ENCODE measurements around the gene RGS18.
"Not testable (repeated sequence)": the region's sequence is repeated elsewhere in the genome, so short reads cannot be mapped to it uniquely, and the experiment has no call there.

RGS18 gene, protein sequence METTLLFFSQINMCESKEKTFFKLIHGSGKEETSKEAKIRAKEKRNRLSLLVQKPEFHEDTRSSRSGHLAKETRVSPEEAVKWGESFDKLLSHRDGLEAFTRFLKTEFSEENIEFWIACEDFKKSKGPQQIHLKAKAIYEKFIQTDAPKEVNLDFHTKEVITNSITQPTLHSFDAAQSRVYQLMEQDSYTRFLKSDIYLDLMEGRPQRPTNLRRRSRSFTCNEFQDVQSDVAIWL

DNA sequence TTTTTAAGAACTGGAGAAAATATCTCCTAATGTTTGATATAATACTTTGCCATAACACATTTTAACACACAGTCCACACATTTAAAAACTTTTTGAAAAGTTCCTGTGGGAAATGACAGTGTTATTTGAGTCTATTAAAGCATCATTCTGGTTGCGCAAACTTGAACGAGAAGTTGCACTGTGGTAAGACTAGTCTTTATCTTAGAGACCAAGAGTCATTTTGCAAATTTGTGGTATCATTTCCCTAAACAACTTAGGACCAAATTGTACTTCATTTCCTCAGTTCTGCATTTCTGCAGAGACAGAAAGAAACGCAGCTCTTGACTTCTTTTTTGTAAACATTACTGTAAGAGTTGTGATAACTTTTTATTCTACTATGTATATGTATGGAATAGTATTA, at the start of gene RGS18:
TSS of gene RGS18 (plus strand) at position 282 of the 400 bp plus-strand sequence. CDS start 176 bp downstream, outside the sequence.
- no peak for DNase-seq

DNA sequence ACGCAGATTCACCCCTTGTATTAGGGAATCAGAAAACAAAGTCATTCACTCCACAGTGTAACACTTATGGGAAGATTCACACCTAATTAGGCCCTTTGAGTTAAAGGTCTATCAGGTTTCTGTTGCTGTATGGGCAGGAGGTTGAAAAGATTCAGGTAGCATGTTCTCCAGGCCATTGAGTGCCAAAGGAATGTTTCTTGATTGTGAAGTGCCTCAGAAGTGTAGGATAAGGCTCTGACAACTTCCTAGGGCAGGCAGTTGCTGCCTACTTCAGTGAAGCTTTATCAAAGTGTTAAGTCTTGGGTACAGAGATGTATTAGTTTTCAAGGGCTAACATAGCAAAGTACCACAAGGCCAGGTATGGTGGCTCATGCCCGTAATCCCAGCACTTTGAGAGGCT, 48.7 kb upstream of the RGS18 start:
- no peak for DNase-seq

DNA sequence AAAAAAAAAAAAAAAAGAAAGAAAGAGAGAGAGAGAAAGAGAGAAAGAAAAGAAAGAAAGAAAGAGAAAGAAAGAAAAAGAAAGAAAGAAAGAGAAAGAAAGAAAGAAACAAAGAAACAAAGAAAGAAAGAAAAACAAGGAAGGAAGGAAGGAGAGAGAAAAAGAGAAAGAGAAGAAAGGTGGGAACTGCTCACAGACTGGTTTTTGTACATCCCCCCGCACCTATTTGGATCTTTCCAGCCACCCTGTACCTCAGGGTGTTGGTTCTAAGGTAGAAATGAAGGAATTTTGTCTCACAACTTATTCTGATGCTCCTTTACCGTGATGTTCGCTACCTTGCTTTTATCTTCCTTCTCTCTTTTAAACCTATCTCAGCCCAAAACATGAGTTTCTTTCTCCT, 43.3 kb upstream of the RGS18 start:
- no peak for DNase-seq

DNA sequence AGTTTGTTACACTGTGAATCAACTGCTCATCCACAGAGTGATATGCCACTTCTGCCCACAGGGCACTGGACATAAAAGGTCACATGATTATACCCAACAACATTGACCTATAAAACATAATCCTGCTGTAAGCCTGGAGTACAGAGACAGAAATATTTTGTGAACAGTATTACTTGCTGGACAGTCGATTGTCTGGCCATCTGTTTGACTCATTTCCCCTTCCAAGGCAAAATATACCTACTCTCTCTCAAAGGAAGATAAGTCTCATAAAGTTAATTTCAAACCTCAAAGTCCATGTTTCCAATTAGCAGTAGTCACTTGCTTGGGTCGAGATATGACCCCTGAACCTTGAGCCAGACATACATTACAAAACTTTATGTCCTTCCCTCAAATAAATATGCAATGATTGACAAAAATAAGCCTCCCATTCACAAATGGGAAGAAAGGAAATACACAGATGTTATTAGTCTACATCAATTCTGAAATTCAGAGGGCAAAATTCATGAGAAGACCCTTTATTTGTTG, 39.3 kb upstream of the RGS18 start:
- no peak for DNase-seq

DNA sequence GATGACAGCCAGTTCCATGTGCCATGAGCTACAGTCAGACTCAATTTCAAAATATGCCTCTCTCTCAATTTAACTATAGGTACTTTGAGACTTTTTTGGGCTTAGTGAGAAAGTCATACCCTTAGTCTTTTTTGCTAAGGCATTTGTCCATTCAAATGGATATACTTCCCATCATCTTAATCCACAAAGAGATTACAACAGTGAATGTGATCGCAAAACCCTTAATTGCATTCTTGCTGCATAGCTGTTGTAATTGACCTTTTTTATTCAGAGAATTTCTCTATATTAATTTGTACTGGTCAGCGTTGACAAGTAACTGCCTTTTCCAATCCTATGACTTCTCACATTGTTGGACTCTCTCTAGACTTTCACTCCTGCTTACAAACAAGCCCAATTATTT, 38.6 kb upstream of the RGS18 start:
- DNase-seq = no peak

DNA sequence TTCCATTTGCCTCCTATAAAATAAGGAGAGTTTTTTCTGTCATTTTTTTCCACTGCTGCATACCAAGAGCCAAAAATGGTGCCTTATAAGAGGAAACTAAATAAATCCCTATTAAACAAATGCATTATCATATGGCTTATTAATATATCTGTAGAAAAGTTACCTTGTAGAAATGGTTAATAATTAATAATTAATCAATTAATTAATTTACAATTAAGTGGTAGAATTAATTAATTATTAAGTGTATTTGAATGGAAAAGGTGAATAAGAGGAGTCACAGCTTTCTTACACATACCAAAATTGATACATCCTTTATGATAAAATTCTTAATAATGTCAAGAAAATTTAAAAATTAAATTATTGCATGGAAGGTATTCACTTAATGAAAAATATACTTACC, 35.6 kb upstream of the RGS18 start:
- no peak for DNase-seq

DNA sequence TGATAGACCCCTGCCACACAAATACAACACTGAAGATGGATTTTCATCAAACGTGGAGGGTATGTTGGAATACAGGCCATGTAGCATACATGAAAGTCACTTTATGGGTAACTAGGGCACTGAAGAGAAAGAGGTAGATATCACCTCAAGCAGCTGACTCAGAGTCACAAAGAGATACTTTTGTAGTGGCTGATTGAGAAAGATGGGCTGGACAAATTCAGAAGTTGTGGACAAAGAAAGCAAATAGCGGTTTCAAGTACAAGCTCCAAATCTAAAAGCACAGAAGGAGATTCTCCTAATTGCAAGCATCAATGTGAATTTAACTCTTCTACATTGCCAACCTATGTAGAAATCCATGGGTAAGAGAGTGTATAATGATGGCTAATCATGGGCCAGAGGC, 35.0 kb upstream of the RGS18 start:
- DNase-seq = no peak

DNA sequence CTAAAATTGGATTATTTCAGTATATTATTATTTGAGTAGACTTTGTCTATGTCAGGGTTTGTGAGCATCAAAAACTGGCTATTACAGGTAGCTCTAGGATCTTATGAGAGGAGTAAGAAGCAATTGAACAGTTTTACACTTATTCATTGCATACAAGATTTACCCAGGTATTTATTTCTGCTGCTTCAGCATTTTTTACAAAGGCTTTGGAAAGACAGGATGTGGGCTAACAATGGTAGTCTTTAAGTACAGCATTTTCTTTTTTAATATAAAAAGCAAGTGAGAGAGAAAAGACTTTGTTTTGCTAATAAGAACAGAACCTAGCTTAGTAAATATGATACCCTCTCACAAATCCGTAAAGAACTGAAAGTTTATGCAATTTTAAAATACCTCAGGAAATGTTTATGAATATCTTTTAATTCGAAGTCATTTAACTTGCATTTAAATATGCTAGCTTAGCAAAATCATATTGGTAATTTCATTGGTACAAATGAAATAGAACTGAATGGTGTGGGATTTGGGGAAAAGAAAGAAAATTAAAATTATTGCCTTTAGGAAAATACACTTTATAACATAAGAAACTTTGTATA, 32.1 kb upstream of the RGS18 start:
- no peak for DNase-seq

DNA sequence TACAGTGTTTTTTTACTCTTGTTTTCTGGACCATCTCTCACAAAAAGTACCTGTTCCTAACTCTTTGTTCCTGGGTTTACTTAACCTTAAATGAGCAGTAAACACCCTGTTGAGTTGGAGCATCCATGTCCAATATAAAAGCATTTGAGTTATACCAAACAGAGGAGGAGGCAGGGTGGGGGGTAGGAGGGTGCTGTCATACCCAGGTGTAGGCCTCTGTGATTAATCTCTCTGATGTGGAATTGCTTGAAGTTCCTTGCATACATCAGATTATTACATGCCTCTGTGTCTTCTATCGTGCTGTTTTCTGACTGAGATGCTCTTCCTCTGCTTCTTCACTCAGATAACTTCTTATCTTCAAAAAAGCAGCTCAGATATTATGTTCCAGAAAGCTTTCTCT, 28.1 kb upstream of the RGS18 start:
- DNase-seq = no peak

DNA sequence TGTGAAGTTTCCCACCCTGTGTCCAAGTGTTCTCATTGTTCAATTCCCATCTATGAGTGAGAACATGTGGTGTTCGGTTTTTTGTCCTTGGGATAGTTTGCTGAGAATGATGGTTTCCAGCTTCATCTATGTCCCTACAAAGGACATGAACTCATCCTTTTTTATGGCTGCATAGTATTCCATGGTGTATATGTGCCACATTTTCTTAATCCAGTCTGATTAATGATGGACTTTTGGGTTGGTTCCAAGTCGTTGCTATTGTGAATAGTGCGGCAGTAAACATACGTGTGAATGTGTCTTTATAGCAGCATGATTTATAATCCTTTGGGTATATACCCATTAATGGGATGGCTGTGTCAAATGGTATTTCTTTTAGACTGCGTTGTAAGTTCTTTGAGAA, 27.4 kb upstream of the RGS18 start:
- DNase-seq = not testable (repeated sequence)

DNA sequence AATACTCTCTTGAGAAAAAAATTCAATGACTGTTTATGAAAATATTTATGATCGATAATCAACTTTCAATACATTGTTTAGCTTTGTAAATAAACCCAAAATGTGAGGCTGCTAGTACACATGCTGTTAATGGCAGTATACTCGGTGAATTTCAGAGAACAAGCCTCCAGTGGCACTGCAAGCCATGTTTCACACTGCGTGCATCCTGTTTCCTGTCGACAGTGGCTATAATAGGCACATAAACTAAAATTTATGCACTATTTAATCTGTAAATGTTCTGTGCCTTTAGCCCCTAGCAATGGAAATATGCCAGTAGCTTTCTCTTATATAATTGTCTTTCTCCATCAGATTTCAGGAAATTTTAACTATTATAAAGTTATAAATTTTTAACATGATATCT, 26.3 kb upstream of the RGS18 start:
- DNase-seq = no peak

DNA sequence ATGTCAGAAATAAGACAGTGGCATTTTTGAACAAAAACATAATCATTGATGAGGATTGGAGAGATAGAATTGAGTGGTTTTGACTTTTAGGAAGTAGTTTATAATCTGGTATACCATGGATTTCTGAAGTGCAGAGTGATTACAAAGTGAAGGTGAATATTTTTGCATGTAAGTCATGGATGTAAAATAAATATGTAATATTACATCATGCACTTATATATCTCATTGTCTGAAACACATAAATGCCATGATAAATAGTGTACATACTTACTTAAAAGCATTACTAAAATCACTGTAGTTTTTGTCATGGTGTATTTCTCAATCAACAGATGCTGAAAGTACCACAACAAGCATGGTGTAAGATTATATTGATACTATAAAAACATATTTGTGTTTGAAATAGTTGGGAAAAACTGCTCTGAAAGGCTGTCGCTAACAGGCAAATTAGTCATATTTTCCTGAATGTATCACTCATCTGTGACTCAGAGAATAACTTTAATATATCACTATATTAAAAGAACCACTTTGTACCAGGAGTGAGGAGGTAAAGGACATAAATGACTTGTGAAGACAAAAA, 24.8 kb upstream of the RGS18 start:
- DNase-seq = no peak

DNA sequence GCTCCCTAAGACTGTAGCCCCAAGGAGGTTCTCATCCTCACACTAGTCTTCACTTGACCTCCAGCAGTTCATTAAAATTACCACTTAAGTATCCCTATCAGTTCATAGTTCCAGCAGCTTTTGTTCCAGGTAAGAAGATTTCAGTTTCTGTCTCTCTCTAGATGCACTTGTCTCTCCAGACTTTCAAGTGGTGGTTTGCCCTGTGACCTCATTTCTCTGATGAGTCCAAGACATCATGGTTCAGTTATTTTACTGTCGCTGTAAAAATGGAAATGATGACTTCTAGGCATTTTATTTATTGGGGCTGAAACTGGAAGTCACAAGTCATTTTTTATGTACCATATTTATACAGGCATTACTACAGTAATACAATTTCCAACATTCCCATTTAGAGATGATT, 17.9 kb upstream of the RGS18 start:
- no peak for DNase-seq

DNA sequence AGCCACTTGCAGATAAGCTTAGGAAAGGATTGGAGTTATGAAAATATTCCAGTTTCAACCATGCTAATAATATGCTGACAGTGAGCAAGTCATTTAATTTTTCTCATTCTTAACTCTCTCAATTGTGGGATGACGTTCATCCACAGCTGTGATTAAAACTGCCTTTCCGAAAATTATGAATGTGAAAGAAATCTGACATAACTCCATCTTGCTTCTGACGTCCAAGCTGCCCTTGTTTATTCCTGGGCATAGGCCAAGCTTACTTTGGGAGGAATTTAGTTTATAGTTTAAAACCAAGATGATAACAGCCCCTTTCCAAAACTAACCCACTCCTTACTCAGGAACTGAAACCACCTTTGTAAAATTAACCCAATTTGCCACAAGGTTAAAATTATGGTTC, 11.0 kb upstream of the RGS18 start:
- DNase-seq = no peak

DNA sequence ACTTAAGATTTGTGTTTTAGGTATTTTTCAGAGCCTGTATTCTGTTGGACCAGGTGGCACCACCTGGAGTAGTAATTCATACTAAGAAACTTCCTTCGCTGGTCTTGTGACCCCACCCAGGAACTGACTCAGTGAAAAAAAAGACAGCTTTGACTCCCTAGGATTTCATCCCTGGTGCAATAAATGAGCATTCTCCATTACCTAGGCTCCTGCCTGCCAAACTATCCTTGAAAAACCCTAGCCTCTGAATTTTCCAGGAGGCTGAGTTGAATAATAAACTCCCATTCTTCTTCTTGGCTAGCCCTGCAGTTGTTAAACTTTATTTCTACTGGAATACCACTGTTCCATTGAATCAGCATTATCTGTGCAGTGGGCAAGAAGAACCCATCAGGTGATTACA, 10.6 kb upstream of the RGS18 start:
- DNase-seq = no peak

DNA sequence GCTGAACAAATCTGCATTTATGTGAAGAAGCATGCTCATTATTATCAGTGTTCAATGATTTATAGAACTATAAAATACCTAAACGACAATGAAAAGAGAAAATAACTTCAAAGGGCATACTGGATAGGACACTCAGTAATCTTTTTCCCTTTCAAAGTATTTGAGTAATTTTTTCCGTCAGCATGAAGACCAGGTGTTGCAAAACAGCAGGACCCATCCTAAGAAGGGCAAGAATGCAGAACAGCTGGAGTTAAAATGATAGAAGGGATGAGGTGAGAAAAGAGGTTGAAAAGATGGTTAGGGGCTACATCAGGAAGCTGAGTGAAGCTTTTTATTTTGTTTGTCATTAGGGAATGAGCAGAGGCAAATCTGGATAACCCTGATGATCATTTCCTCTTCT, 7.1 kb upstream of the RGS18 start:
- DNase-seq = no peak

DNA sequence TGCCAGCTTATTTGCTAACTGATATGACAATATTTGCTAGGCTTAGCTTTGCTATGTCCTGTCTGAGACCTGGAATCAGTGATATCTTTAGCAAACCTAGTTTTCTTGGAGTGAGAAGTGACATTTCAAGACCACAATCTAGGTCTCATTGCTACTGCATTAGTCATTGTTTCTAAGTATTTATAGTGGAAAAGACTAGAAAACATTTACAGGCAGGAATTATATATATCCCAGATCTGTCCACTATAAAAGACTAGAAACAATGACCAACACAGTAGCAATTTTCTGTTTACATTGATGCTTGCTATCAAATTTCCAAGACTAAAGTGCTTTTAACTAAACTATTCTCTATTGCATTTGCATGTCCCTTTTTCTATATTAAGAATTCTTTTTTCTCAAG, 5.0 kb upstream of the RGS18 start:
- no peak for DNase-seq

DNA sequence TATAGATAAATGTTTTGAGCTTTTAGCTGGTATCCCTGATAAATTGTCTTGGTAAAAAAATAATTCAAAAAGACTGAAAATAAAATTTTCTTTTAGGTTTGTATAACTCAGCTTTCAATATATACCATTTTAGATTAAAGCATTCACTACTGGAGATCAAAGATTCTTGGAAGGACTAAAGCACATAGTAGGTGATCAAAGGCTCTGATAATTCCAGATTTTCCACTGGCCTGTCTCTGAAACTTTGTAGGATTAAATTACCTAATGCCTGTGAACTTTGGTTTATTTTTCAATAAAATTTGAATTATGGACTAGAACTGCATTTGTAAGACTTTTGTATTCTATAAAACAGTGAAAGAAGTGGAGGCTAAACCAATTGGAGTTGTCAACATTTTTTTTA, 1.2 kb upstream of the RGS18 start:
- no peak for DNase-seq

DNA sequence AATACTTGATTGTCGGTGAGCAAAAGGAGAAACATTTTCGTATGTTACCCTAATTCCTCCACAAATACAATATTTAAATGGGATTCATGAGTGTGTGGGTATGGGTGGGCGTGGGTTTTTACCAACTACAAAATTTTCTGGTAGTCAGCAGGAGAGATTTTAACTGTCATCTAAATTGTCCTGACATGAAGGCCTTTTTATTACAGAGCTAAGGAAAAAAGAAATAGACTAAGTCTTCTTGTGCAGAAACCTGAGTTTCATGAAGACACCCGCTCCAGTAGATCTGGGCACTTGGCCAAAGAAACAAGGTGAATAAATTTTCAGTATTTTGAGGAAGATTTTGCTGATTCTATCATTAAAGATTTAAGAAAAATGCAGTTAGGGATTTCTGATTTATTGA, 752 bp downstream of the RGS18 start:
- no peak for DNase-seq

DNA sequence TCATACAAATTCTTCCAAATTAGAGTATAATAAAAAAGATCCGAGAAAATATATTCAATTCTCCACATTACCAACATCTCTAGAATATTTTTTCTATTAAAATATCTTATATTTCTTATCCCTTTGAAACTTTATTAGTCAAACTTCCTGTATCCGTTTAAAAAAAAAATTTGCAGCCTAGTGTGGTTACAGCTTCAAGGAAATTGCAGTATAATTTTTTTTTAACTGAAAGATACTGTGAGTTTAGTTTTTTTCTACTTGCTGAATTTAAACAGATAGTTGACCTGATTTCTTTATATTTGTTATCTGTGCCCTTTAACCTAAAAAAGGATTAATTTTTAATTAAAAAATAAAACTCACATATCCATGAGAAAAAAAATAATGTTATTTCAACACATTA, 1.5 kb downstream of the RGS18 start:
- no peak for DNase-seq

DNA sequence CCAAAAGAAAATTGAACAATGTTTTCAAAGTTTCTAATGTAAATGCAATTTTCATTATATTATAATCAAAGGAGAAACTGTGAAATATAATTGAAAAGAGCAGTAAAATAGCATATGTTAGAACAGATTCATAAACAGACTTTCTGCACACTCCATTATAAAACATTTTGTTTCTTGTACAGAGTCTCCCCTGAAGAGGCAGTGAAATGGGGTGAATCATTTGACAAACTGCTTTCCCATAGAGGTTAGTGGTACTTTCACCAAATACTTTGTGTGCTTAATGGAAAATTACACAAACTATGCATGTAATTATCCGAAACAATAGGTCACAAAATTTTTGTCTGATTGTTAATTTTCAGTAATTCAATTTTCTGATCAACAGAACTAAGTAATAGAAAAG, 1.9 kb downstream of the RGS18 start:
- no peak for DNase-seq

DNA sequence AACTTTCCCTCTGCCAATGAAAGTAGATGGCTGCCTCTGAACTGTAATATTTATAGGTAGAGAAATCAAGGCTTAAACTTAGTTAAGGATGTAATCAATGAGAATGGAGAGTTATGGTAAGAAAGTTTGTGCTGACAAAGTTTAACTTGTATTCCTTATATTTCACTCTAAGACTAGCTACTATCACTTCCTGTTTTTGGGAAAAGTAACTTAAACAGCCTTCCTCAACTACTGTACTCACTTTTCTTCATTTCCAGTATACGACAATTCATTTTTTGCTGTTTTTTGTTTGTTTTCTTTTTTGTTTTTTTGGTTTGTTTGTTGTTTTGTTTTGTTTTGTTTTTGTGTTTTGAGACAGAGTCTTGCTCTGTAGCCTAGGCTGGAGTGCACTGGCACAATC, 3.7 kb downstream of the RGS18 start:
- DNase-seq = no peak

DNA sequence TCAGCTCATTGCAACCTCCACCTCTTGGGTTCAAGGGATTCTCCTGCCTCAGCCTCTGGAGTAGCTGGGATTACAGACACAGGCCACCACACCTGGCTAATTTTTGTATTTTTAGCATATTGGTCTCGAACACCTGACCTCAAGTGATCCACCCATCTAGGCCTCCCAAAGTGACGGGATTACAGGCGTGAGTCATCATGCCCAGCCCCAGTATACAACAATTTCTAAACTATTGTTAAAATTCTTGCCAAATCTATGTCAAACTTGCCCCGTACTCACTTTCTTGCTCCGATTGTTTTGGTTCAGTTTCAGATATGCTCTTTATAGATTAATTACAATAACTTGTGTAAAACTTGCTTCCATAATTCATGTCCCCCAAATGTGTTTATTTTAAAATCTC, 4.1 kb downstream of the RGS18 start:
- no peak for DNase-seq

DNA sequence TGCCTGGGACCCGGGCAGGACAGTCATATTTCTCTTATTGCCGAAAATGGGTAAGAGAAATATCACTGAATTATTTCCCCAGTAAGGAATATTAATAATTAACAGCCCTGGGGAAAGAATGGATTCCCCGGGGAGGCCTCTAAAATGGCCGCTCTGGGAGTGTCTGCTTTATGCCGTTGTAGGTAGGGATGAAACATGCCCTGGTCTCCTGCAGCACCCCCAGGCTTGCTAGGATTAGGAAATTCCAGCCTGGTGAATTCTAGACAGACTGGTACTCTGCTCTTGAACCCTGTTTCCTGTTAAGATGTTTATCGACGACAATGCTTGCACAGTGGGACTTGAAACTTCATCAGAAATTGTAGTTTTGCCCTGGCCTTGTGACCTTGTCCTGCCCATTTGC, 6.7 kb downstream of the RGS18 start:
- DNase-seq = not testable (repeated sequence)

DNA sequence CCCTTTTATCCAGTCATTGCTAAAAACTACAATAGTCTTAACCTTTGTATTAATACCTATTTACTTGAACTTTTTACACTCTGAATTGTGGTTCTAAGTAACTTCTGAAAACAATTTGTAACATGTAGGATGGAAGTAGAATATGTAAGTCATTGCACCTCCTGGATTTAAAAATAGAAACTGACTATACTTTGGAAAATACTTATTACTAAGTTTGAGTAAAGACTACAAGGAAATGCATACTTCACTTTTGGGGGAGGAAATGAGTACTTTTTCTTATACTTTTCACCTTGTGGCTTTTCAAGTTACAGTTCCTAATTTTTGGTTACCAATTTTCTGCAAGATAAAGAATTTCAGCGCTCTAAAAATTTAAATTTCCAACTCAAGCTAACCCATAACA, 8.7 kb downstream of the RGS18 start:
- no peak for DNase-seq

Data from islet precursor cell (in vitro differentiated cells).